Trophoblast cell (in vitro differentiated cells and primary cell): ENCODE results near the gene B4GALNT1.
"Not testable (repeated sequence)": the region's sequence is repeated elsewhere in the genome, so short reads cannot be mapped to it uniquely, and the experiment has no call there.

Source experiments
- DNase-seq, 2 donors: peaks; one replicate each; pipeline ENCODE4 v3.0.0-alpha.2; 2016
- H2AFZ ChIP-seq: 2 replicates; pipeline ENCODE4 v1.6.1; 2013; ENCODE audit warnings: low read length, moderate library complexity, mild to moderate bottlenecking; ENCODE audit not compliant: insufficient read depth, poor library complexity
- H2AK5ac ChIP-seq: 2 replicates; pipeline ENCODE4 v1.6.1; 2013; ENCODE audit warnings: mild to moderate bottlenecking, low read length
- H2BK120ac ChIP-seq: 2 replicates; pipeline ENCODE4 v1.6.1; 2013; ENCODE audit warnings: low read length, mild to moderate bottlenecking, moderate library complexity; ENCODE audit not compliant: insufficient read depth, poor library complexity
- H2BK12ac ChIP-seq: 2 replicates; pipeline ENCODE4 v1.6.1; 2013; ENCODE audit warnings: mild to moderate bottlenecking, low read length, moderate library complexity
- H2BK5ac ChIP-seq: 2 replicates; pipeline ENCODE4 v1.6.1; 2013; ENCODE audit warnings: low read length, low read depth, moderate library complexity, mild to moderate bottlenecking; ENCODE audit not compliant: poor library complexity
- H3K14ac ChIP-seq: 2 replicates; pipeline ENCODE4 v1.6.1; 2013; ENCODE audit warnings: mild to moderate bottlenecking, low read length
- H3K18ac ChIP-seq: 2 replicates; pipeline ENCODE4 v1.6.1; 2013; ENCODE audit warnings: mild to moderate bottlenecking, low read length
- H3K23ac ChIP-seq: 2 replicates; pipeline ENCODE4 v1.6.1; 2013; ENCODE audit warnings: low read length
- H3K27ac ChIP-seq: 2 replicates; pipeline ENCODE4 v1.5.1; 2013; ENCODE audit warnings: low read depth, mild to moderate bottlenecking, inconsistent platforms, low read length, moderate library complexity
- H3K27me3 ChIP-seq: 2 replicates; pipeline ENCODE4 v1.6.1; 2013; ENCODE audit warnings: inconsistent platforms, mild to moderate bottlenecking, low read length, moderate library complexity; ENCODE audit not compliant: insufficient read depth
- H3K36me3 ChIP-seq, 2 experiments: 1 replicate in 1 of 2; 2 replicates in 1 of 2; pipeline ENCODE4 v1.6.1; 2013; ENCODE audit warnings: low read length in 2 of 2, mild to moderate bottlenecking in 2 of 2, moderate library complexity in 1 of 2; ENCODE audit not compliant: insufficient read depth in 2 of 2, control insufficient read depth in 1 of 2
- H3K4ac ChIP-seq: 2 replicates; pipeline ENCODE4 v1.6.1; 2013; ENCODE audit warnings: low read depth, mild to moderate bottlenecking, low read length, moderate library complexity
- H3K4me1 ChIP-seq, 2 experiments: 1 replicate in 1 of 2; 2 replicates in 1 of 2; pipeline ENCODE4 v1.6.1; 2013; ENCODE audit warnings: low read length in 2 of 2, mild to moderate bottlenecking in 2 of 2, moderate library complexity in 1 of 2; ENCODE audit not compliant: insufficient read depth in 2 of 2, control insufficient read depth in 1 of 2
- H3K4me2 ChIP-seq: 2 replicates; pipeline ENCODE4 v1.6.1; 2013; ENCODE audit warnings: inconsistent platforms, mild to moderate bottlenecking, low read length, moderate library complexity
- H3K4me3 ChIP-seq: 2 replicates; pipeline ENCODE4 v1.5.1; 2013; ENCODE audit warnings: mild to moderate bottlenecking, low read depth, low read length, inconsistent platforms
- H3K79me1 ChIP-seq: one replicate; pipeline ENCODE4 v1.6.1; 2013; ENCODE audit warnings: low read length
- H3K79me2 ChIP-seq: 2 replicates; pipeline ENCODE4 v1.6.1; 2013; ENCODE audit warnings: low read length, mild to moderate bottlenecking; ENCODE audit not compliant: control insufficient read depth, insufficient read depth, poor library complexity
- H3K9ac ChIP-seq: 2 replicates; pipeline ENCODE4 v1.6.1; 2013; ENCODE audit warnings: mild to moderate bottlenecking, low read length
- H3K9me3 ChIP-seq: 2 replicates; pipeline ENCODE4 v1.6.1; 2013; ENCODE audit warnings: low read depth, mild to moderate bottlenecking, control low read depth, inconsistent platforms, low read length; ENCODE audit not compliant: insufficient read depth
- H4K12ac ChIP-seq: 2 replicates; pipeline ENCODE4 v1.6.1; 2013; ENCODE audit warnings: low read depth, mild to moderate bottlenecking, low read length, moderate library complexity
- H4K8ac ChIP-seq: 2 replicates; pipeline ENCODE4 v1.6.1; 2013; ENCODE audit warnings: low read depth, mild to moderate bottlenecking, low read length, moderate library complexity
- H4K91ac ChIP-seq: one replicate; pipeline ENCODE4 v1.6.1; 2013; ENCODE audit warnings: low read depth, mild to moderate bottlenecking, low read length, moderate library complexity
- WGBS: extraction: QIAGEN DNeasy Blood & Tissue Kit; methylation state at CpG from one replicate; pipeline ENCODE4 v1.1.7; 2013; ENCODE audit warnings: missing lambda C conversion rate; ENCODE audit not compliant: insufficient read length, insufficient coverage; ENCODE audit errors: extremely low coverage; 5-methylcytosine and 5-hydroxymethylcytosine counted together

The B4GALNT1 gene

DNA sequence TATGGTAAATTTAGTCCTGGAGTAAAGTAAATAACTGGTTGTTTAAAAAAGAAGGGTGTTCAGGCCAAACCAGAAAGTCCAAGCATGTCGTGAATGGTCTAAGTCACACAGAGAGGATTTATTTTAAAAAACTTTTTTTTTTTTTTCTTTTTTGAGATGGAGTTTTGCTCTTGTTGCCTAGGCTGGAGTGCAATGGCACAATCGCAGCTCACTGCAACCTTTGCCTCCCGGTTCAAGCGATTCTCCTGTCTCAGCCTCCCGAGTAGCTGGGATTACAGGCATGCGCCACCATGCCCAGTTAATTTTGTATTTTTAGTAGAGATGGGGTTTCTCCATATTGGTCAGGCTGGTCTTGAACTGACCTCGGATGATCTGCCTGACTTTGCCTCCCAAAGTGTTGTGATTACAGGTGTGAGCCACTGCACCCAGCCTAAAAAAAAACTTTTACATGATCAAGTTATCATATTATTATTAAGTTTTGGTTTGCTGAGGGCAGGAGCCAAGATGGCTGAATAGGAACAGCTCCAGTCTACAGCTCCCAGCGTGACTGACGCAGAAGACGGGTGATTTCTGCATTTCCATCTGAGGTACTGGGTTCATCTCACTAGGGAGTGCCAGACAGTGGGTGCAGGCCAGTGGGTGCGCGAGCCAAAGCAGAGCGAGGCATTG is 13.1 kb upstream of the B4GALNT1 start:
- no CpG with 5 or more reads among the region's 13 CpGs for WGBS
- H4K12ac ChIP-seq, H3K4me3 ChIP-seq, H3K18ac ChIP-seq, H3K27me3 ChIP-seq, H4K8ac ChIP-seq, H2AFZ ChIP-seq, DNase-seq, H3K23ac ChIP-seq, H3K36me3 ChIP-seq, H2BK12ac ChIP-seq, H2BK120ac ChIP-seq, H3K4ac ChIP-seq, H3K4me2 ChIP-seq, H3K9ac ChIP-seq, H3K4me1 ChIP-seq, H3K9me3 ChIP-seq, H3K27ac ChIP-seq, H3K14ac ChIP-seq, H2AK5ac ChIP-seq, H4K91ac ChIP-seq, H3K79me1 ChIP-seq, H2BK5ac ChIP-seq, H3K79me2 ChIP-seq: not testable (repeated sequence)

DNA sequence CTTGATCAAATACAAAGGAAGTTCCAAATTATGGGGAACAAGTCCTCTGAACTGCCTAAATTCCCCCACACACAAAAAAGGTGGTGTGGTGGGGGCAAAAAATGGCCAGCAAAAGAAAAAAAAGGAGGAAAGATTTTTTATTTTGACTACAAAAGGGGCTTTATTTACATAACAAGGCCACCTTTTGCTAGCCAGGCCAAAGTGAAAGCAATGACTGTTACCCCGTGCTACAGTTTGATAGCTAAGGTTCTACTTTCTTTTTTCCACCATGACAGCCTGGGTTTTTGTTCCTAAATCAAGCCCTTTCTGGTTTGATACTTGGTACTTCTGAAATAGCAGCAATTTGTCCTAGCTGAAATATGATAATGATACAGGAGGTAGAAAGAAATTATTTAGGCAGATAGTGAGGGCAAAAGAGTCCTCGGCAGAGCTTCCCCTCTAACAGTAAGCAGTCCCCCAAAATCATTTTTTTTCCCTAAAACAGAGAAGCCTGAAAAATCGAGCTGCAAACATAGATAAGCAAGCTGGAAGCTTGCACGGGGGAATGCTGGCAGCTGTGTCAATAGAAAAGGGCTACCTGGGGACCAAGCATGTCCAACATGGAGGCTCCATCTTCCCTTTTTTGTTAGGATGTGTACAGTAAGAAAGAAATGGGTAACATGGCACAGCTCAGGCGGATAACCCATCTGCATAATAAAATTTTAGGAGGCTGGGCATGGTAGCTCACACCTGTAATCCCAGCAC is 8.9 kb upstream of the B4GALNT1 start:
- no peak overlapping the region for H3K9ac ChIP-seq
- H3K4me1 ChIP-seq: no peaks in the 10 kb centered on the region
- H2AK5ac ChIP-seq: no peak overlapping the region
- H3K14ac ChIP-seq: no peak overlapping the region
- no CpG with 5 or more reads among the region's 5 CpGs for WGBS
- H3K4me3 ChIP-seq: no peak overlapping the region
- no peak overlapping the region for H2BK12ac ChIP-seq
- H3K23ac ChIP-seq: no peak overlapping the region
- H3K4me2 ChIP-seq: no peak overlapping the region
- no peak overlapping the region for H2BK5ac ChIP-seq
- H4K12ac ChIP-seq: no peak overlapping the region
- no peak overlapping the region for H2AFZ ChIP-seq
- no peak overlapping the region for H3K18ac ChIP-seq
- no peak for DNase-seq
- no peak overlapping the region for H3K27ac ChIP-seq
- H3K27me3 ChIP-seq: no peaks in the 10 kb centered on the region
- peaks cover 5% of the 10 kb centered on the region for H3K9me3 ChIP-seq
- no peaks in the 10 kb centered on the region for H3K36me3 ChIP-seq
- H3K79me1 ChIP-seq: no peaks in the 10 kb centered on the region
- H4K91ac ChIP-seq: no peak overlapping the region
- H3K4ac ChIP-seq: no peak overlapping the region
- H3K79me2 ChIP-seq: no peaks in the 10 kb centered on the region
- no peak overlapping the region for H2BK120ac ChIP-seq
- H4K8ac ChIP-seq: no peak overlapping the region

DNA sequence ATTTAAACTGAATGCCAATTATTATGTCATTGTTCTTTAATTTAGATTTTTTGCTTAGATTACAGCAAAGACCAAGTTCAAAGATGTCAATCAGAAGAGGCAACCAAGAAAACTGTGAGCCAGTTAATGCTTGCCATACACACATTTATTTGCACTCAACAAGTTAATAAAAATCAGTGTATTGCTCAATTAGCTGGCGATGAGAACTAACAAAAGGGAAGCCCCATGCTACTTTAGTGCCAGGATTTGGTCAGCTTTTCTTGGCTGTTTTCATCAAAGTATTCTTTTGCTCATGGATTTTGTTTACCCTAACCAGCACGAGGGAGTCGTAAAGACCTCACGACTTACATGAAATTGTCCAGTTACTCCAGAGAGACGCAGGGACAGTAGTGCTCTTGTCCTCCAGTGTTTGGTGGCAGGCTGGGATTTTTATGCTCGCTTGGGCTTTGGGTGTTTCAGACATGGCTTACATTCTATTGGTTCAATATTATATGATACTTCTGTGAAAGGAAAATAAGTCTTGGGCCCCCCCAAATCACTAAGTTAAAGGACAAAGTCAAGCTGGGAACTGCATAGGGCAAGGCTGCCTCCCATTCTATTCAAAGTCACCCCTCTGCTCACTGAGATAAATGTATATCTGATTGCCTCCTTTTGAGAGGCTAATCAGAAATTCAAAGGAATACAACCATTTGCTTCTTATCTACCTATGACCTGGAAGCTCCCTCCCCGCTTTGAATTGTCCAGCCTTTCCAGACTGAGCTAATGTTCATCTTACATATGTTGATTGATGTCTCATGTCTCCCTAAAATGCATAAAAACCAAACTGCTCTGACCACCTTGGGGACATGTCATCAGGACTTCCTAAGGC is 7.4 kb upstream of the B4GALNT1 start:
- no peak overlapping the region for H3K4me2 ChIP-seq
- WGBS: no CpG with 5 or more reads among the region's 7 CpGs
- no peaks in the 10 kb centered on the region for H3K79me1 ChIP-seq
- no peak overlapping the region for H2BK5ac ChIP-seq
- no peak overlapping the region for H2BK12ac ChIP-seq
- H4K12ac ChIP-seq: no peak overlapping the region
- no peak overlapping the region for H4K8ac ChIP-seq
- no peaks in the 10 kb centered on the region for H3K79me2 ChIP-seq
- H3K36me3 ChIP-seq: no peaks in the 10 kb centered on the region
- H3K23ac ChIP-seq: no peak overlapping the region
- no peak overlapping the region for H3K27ac ChIP-seq
- no peak overlapping the region for H2AFZ ChIP-seq
- H3K9me3 ChIP-seq: peaks cover 3% of the 10 kb centered on the region
- no peak overlapping the region for H3K14ac ChIP-seq
- no peak overlapping the region for H3K4ac ChIP-seq
- no peak overlapping the region for H2BK120ac ChIP-seq
- H2AK5ac ChIP-seq: no peak overlapping the region
- no peak for DNase-seq
- no peak overlapping the region for H3K4me3 ChIP-seq
- H3K9ac ChIP-seq: no peak overlapping the region
- H3K27me3 ChIP-seq: no peaks in the 10 kb centered on the region
- no peak overlapping the region for H3K18ac ChIP-seq
- H3K4me1 ChIP-seq: no peaks in the 10 kb centered on the region
- no peak overlapping the region for H4K91ac ChIP-seq

DNA sequence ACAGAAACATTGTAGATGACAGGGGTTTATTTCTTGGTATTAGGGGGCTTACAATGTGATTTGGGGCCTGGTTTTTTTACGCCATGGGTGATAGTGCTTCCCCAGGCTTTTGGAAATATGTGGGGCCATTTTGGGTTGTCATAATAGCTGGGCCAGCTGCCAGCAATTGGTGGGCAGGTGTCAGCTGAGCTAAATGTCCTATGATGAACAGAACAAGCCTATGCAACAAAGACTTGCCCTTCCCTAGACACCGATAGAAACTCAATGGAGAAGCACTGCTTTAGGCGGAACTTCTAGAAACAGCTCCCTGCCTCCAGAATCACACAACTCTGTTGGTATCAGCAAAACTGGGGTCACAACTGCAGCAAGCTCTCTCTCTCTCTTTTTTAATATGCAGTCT is 5.1 kb upstream of the B4GALNT1 start:
- Histone ChIP-seq H3K9ac (no peak overlapping the region), H3K14ac (no peak overlapping the region), H2BK12ac (no peak overlapping the region), H3K27ac (no peak overlapping the region), H2AFZ (no peak overlapping the region), H3K4me1 (no peaks in the 10 kb centered on the region), H3K18ac (no peak overlapping the region), H2BK5ac (no peak overlapping the region), H3K4me3 (no peak overlapping the region), H3K27me3 (peaks cover 4% of the 10 kb centered on the region), H2BK120ac (no peak overlapping the region), H3K4ac (no peak overlapping the region), H3K36me3 (no peaks in the 10 kb centered on the region), H3K4me2 (no peak overlapping the region), H4K12ac (no peak overlapping the region), H3K79me2 (no peaks in the 10 kb centered on the region), H2AK5ac (no peak overlapping the region), H3K23ac (no peak overlapping the region), H4K91ac (no peak overlapping the region), H4K8ac (no peak overlapping the region), H3K9me3 (peaks cover 3% of the 10 kb centered on the region), H3K79me1 (no peaks in the 10 kb centered on the region)
- WGBS: no CpG with 5 or more reads among the region's 3 CpGs
- no peak for DNase-seq
